Measurements from ENCODE around the gene GFRA1. TPM values are rescaled to one million over a fixed set of nuclear protein-coding genes. Genes with fewer than 3 reads are reported as not detected.

Gene GFRA1
- total RNA-seq, 1 donor from 2014 or later, result 14.0 TPM

- Histone ChIP-seq H3K79me2 (ENCODE audit: low read depth) (no peaks in the 10 kb centered on the region), H3K27me3 (no peaks in the 10 kb centered on the region), H3K27ac (no peak overlapping the region)
Measured at GRCh38 chr10:116133634-116134033, 139.4 kb downstream of the GFRA1 start.

DNA sequence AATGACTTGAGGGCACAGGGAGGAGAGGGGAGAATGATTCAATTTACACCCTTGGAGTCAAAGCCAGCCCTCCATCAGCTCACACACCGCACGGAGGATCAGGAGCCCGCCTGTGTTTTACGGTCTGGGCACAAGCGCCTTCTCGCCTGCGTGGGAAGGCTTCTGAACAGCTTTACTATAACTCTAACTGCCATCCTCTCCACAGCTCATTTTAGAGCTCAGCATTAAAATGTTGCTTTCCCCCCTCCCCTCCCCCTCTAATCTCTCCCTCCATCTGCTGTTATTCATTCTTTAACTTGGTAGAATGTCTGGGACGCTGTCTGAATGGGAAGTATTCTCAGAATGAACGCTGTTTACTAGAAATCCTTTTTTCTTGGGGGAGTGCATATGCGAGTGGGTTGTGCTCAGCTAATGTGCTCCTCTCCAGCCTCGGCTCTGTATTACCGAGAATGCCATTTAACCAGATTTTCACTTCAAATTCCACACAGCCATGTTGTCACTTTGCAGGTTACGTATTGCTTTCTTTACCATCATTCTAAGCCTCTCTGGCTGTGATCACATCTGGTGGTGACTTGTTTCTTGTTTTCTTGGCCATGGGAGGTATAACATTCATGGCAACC is 140.1 kb downstream of the GFRA1 start:
- Histone ChIP-seq H2AFZ (replicated peaks) (no peak overlapping the region), H3K4me1 (no peaks in the 10 kb centered on the region), H3K27me3 (no peaks in the 10 kb centered on the region), H3K4me2 (no peak overlapping the region), H3K9ac (no peak overlapping the region), H3K79me2 (ENCODE audit: low read depth) (no peaks in the 10 kb centered on the region), H3K36me3 (no peaks in the 10 kb centered on the region), H3F3A (ENCODE audit: low read depth) (no peaks in the 10 kb centered on the region), H3K4me3 (no peak overlapping the region), H3K27ac (no peak overlapping the region), H4K20me1 (ENCODE audit: low read depth) (no peaks in the 10 kb centered on the region), H3K9me3 (ENCODE audit: low read depth) (no peaks in the 10 kb centered on the region)
- Mint-ChIP-seq H3K27me3 (ENCODE audit: insufficient read depth, low read depth) (peaks cover 2% of the 10 kb centered on the region), H3K36me3 (no peaks in the 10 kb centered on the region), H3K9me3 (peaks cover 9% of the 10 kb centered on the region), H3K4me1 (peaks cover 4% of the 10 kb centered on the region), H3K4me3 (no peak overlapping the region), H3K27ac (no peak overlapping the region)
- no peak for DNase-seq (ENCODE audit: low spot score)
- TF ChIP-seq, protein P1, sequence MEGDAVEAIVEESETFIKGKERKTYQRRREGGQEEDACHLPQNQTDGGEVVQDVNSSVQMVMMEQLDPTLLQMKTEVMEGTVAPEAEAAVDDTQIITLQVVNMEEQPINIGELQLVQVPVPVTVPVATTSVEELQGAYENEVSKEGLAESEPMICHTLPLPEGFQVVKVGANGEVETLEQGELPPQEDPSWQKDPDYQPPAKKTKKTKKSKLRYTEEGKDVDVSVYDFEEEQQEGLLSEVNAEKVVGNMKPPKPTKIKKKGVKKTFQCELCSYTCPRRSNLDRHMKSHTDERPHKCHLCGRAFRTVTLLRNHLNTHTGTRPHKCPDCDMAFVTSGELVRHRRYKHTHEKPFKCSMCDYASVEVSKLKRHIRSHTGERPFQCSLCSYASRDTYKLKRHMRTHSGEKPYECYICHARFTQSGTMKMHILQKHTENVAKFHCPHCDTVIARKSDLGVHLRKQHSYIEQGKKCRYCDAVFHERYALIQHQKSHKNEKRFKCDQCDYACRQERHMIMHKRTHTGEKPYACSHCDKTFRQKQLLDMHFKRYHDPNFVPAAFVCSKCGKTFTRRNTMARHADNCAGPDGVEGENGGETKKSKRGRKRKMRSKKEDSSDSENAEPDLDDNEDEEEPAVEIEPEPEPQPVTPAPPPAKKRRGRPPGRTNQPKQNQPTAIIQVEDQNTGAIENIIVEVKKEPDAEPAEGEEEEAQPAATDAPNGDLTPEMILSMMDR (IDR thresholded peaks at IDR 0.05), result no peak
- TF ChIP-seq EZH2 (IDR thresholded peaks at IDR 0.05) (no peak), EZH2phosphoT487 (IDR thresholded peaks at IDR 0.05) (no peak)

More at GRCh38 chr10:116133634-116134033, 139.4 kb downstream of the GFRA1 start:
- H3K27ac Mint-ChIP-seq, result no peak overlapping the region
- Histone ChIP-seq H2AFZ (replicated peaks) (no peak overlapping the region), H4K20me1 (ENCODE audit: low read depth) (no peaks in the 10 kb centered on the region), H3K9ac (no peak overlapping the region), H3F3A (ENCODE audit: low read depth) (no peaks in the 10 kb centered on the region), H3K9me3 (ENCODE audit: low read depth) (no peaks in the 10 kb centered on the region), H3K4me1 (no peaks in the 10 kb centered on the region), H3K4me3 (no peak overlapping the region), H3K4me2 (no peak overlapping the region), H3K36me3 (no peaks in the 10 kb centered on the region)
- TF ChIP-seq, protein P1 (IDR thresholded peaks at IDR 0.05), result no peak
- no peak for TF ChIP-seq EZH2 (IDR thresholded peaks at IDR 0.05)
- TF ChIP-seq EZH2phosphoT487 (IDR thresholded peaks at IDR 0.05), result no peak
- H3K27me3 Mint-ChIP-seq (ENCODE audit: insufficient read depth, low read depth), result peaks cover 2% of the 10 kb centered on the region
- H3K9me3 Mint-ChIP-seq, result peaks cover 9% of the 10 kb centered on the region
- no peak overlapping the region for H3K4me3 Mint-ChIP-seq
- peaks cover 4% of the 10 kb centered on the region for H3K4me1 Mint-ChIP-seq
- H3K36me3 Mint-ChIP-seq, result no peaks in the 10 kb centered on the region
- DNase-seq (ENCODE audit: low spot score), result no peak

DNA sequence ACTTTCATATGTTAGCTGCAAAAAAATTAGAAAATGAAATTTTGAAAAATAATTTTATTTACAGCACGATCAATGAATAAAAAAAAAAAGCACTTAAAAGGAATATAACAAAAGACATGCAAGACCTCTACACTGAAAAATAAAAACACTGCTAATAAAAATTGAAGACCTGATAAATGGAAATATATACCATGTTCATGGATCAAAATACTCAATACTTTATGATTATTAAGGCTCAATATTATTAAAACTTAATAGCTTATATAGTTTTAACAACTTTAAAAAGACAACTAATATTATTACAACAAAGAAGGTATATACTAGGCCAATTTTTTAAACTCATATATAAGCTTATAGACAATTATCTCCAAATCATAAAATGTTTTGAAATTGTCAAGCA is 143.0 kb downstream of the GFRA1 start:
- no peak for TF ChIP-seq EZH2 (IDR thresholded peaks at IDR 0.05)
- TF ChIP-seq, protein P1 (IDR thresholded peaks at IDR 0.05), result no peak
- no peak for TF ChIP-seq EZH2phosphoT487 (IDR thresholded peaks at IDR 0.05)
- H3K9me3 Mint-ChIP-seq, result peaks cover 9% of the 10 kb centered on the region
- Histone ChIP-seq H4K20me1 (ENCODE audit: low read depth) (no peaks in the 10 kb centered on the region), H3K36me3 (no peaks in the 10 kb centered on the region), H3K9ac (no peak overlapping the region), H3K4me1 (no peaks in the 10 kb centered on the region), H3K9me3 (ENCODE audit: low read depth) (no peaks in the 10 kb centered on the region), H3F3A (ENCODE audit: low read depth) (no peaks in the 10 kb centered on the region), H3K27ac (no peak overlapping the region), H3K27me3 (no peaks in the 10 kb centered on the region), H2AFZ (replicated peaks) (no peak overlapping the region), H3K4me2 (no peak overlapping the region), H3K79me2 (ENCODE audit: low read depth) (no peaks in the 10 kb centered on the region), H3K4me3 (no peak overlapping the region)
- H3K36me3 Mint-ChIP-seq, result no peaks in the 10 kb centered on the region
- peaks cover 9% of the 10 kb centered on the region for H3K4me1 Mint-ChIP-seq
- no peak overlapping the region for H3K4me3 Mint-ChIP-seq
- H3K27me3 Mint-ChIP-seq (ENCODE audit: insufficient read depth, low read depth), result peaks cover 2% of the 10 kb centered on the region
- no peak for DNase-seq (ENCODE audit: low spot score)
- no peak overlapping the region for H3K27ac Mint-ChIP-seq
